HEK293 (cell line): Measurements from ENCODE around the gene E4F1.

Experiments
- CTCF ChIA-PET: fragments of 350-600 bp; formaldehyde crosslinking; extraction: SDS; loops from one replicate; lab custom pipeline; 2021; ENCODE audit warnings: antibody characterized with exemption; lab: Yijun Ruan, JAX
- POLR2A ChIA-PET: fragments of 300-600 bp; formaldehyde crosslinking; extraction: SDS; loops from one replicate; lab custom pipeline; 2020; ENCODE audit warnings: antibody characterized with exemption, inconsistent platforms; lab: Yijun Ruan, JAX
- H3K27ac ChIP-seq: fragments of 200-500 bp; sonication (Bioruptor generic); 2 replicates; pipeline ENCODE4 v1.5.1; 2014; ENCODE audit warnings: low read depth, low read length, control low read depth, inconsistent platforms; ENCODE audit errors: extremely low read depth
- H3K36me3 ChIP-seq, 2 experiments: fragments of 200-500 bp in 1 of 2; sonication (Bioruptor generic) in 1 of 2; 1 replicate in 1 of 2; 2 replicates in 1 of 2; pipeline ENCODE4 v1.5.1; 2014 to 2017; ENCODE audit warnings: inconsistent platforms in 2 of 2, low read length in 2 of 2; ENCODE audit not compliant: control insufficient read depth in 2 of 2, insufficient read depth in 1 of 2
- H3K4me1 ChIP-seq: fragments of 200-500 bp; sonication (Bioruptor generic); 2 replicates; pipeline ENCODE4 v1.5.1; 2014; ENCODE audit warnings: mild to moderate bottlenecking, low read length, inconsistent platforms; ENCODE audit not compliant: control insufficient read depth, insufficient read depth
- H3K4me3 ChIP-seq: 2 replicates; pipeline ENCODE4 v1.5.1; 2011; ENCODE audit warnings: low read depth, mild to moderate bottlenecking, control low read depth, low read length, moderate library complexity
- H3K9me3 ChIP-seq: fragments of 200-500 bp; sonication (Bioruptor generic); 2 replicates; pipeline ENCODE4 v1.5.1; 2014; ENCODE audit warnings: low read depth, low read length, inconsistent platforms; ENCODE audit not compliant: control insufficient read depth, insufficient read depth
- HOXA7 ChIP-seq: sonication (generic); formaldehyde crosslinking; IDR thresholded peaks from 2 replicates; pipeline ENCODE4 v1.8.1; 2022; ENCODE audit warnings: missing genetic modification reagents, borderline replicate concordance
- KLF1 ChIP-seq: fragments of 450-650 bp; formaldehyde crosslinking; IDR thresholded peaks from 2 replicates; pipeline ENCODE4 v1.5.1; 2016; ENCODE audit warnings: missing biosample characterization, missing genetic modification characterization
- ZBTB7A ChIP-seq: fragments of 450-650 bp; formaldehyde crosslinking; IDR thresholded peaks from 2 replicates; pipeline ENCODE4 v1.5.1; 2016; ENCODE audit warnings: low read depth, missing biosample characterization, missing genetic modification characterization
- ZFHX2 ChIP-seq: fragments of 450-650 bp; formaldehyde crosslinking; conservative IDR thresholded peaks from 2 replicates; pipeline ENCODE4 v1.5.1; 2016; ENCODE audit warnings: missing biosample characterization, missing genetic modification characterization
- ZIC2 ChIP-seq: fragments of 450-650 bp; formaldehyde crosslinking; IDR thresholded peaks from 2 replicates; pipeline ENCODE4 v1.5.1; 2016; ENCODE audit warnings: missing biosample characterization, missing genetic modification characterization
- ZNF121 ChIP-seq: fragments of 450-650 bp; formaldehyde crosslinking; IDR thresholded peaks from 2 replicates; pipeline ENCODE4 v1.5.1; 2016; ENCODE audit warnings: missing biosample characterization, missing genetic modification characterization
- ZNF155 ChIP-seq: fragments of 450-650 bp; formaldehyde crosslinking; IDR thresholded peaks from 2 replicates; pipeline ENCODE4 v1.5.1; 2016; ENCODE audit warnings: missing biosample characterization, missing genetic modification characterization
- ZNF175 ChIP-seq: fragments of 450-650 bp; formaldehyde crosslinking; IDR thresholded peaks from 2 replicates; pipeline ENCODE4 v1.5.1; 2016; ENCODE audit warnings: missing biosample characterization, missing genetic modification characterization
- ZNF24 ChIP-seq: fragments of 450-650 bp; formaldehyde crosslinking; IDR thresholded peaks from 2 replicates; pipeline ENCODE4 v1.5.1; 2016; ENCODE audit warnings: missing biosample characterization, missing genetic modification characterization
- ZNF266 ChIP-seq: fragments of 450-650 bp; formaldehyde crosslinking; IDR thresholded peaks from 2 replicates; pipeline ENCODE4 v1.5.1; 2016; ENCODE audit warnings: missing biosample characterization, missing genetic modification characterization, low read depth
- ZNF488 ChIP-seq: fragments of 450-650 bp; formaldehyde crosslinking; IDR thresholded peaks from 2 replicates; pipeline ENCODE4 v1.5.1; 2016; ENCODE audit warnings: missing biosample characterization, missing genetic modification characterization
- ZNF561 ChIP-seq: fragments of 450-650 bp; IDR thresholded peaks from 2 replicates; pipeline ENCODE4 v1.5.1; 2018; ENCODE audit warnings: missing biosample characterization, missing genetic modification characterization, borderline replicate concordance
- ZNF621 ChIP-seq: fragments of 450-650 bp; formaldehyde crosslinking; IDR thresholded peaks from 2 replicates; pipeline ENCODE4 v1.5.1; 2017; ENCODE audit warnings: missing biosample characterization, missing genetic modification characterization
- ZNF639 ChIP-seq: fragments of 450-650 bp; formaldehyde crosslinking; IDR thresholded peaks from 2 replicates; pipeline ENCODE4 v1.5.1; 2016; ENCODE audit warnings: missing biosample characterization, missing genetic modification characterization
- ZNF664 ChIP-seq: fragments of 450-650 bp; formaldehyde crosslinking; IDR thresholded peaks from 2 replicates; pipeline ENCODE4 v1.5.1; 2016; ENCODE audit warnings: missing biosample characterization, missing genetic modification characterization
- ZSCAN16 ChIP-seq: fragments of 450-650 bp; formaldehyde crosslinking; IDR thresholded peaks from 2 replicates; pipeline ENCODE4 v1.5.1; 2016; ENCODE audit warnings: missing biosample characterization, missing genetic modification characterization
- TF ChIP-seq, protein P1 (sequence below): fragments of 450-650 bp; formaldehyde crosslinking; IDR thresholded peaks from 2 replicates; pipeline ENCODE4 v1.5.1; 2016; ENCODE audit warnings: missing biosample characterization, missing genetic modification characterization
- TF ChIP-seq, protein P2 (sequence below): fragments of 450-650 bp; formaldehyde crosslinking; IDR thresholded peaks from 2 replicates; pipeline ENCODE4 v1.5.1; 2016; ENCODE audit warnings: missing biosample characterization, missing genetic modification characterization
- TF ChIP-seq, protein P3 (sequence below): fragments of 450-650 bp; formaldehyde crosslinking; IDR thresholded peaks from 2 replicates; pipeline ENCODE4 v1.5.1; 2016; ENCODE audit warnings: missing biosample characterization, missing genetic modification characterization
- TF ChIP-seq, protein P4 (sequence below): fragments of 450-650 bp; formaldehyde crosslinking; IDR thresholded peaks from 2 replicates; pipeline ENCODE4 v1.5.1; 2016; ENCODE audit warnings: missing biosample characterization, missing genetic modification characterization
- TF ChIP-seq, protein P5 (sequence below): fragments of 450-650 bp; IDR thresholded peaks from 2 replicates; pipeline ENCODE4 v1.5.1; 2018; ENCODE audit warnings: missing biosample characterization, mild to moderate bottlenecking, missing genetic modification characterization
- TF ChIP-seq, protein P6 (sequence below): fragments of 450-650 bp; formaldehyde crosslinking; IDR thresholded peaks from 2 replicates; pipeline ENCODE4 v1.5.1; 2016; ENCODE audit warnings: missing biosample characterization, missing genetic modification characterization, borderline replicate concordance
- TF ChIP-seq, protein P7 (sequence below): fragments of 450-650 bp; formaldehyde crosslinking; IDR thresholded peaks from 2 replicates; pipeline ENCODE4 v1.5.1; 2016; ENCODE audit warnings: missing biosample characterization, missing genetic modification characterization

Gene E4F1

GRCh38 chr16:2244301-2244700, 20.9 kb downstream of the E4F1 start (continued):
- TF ChIP-seq, protein P1, sequence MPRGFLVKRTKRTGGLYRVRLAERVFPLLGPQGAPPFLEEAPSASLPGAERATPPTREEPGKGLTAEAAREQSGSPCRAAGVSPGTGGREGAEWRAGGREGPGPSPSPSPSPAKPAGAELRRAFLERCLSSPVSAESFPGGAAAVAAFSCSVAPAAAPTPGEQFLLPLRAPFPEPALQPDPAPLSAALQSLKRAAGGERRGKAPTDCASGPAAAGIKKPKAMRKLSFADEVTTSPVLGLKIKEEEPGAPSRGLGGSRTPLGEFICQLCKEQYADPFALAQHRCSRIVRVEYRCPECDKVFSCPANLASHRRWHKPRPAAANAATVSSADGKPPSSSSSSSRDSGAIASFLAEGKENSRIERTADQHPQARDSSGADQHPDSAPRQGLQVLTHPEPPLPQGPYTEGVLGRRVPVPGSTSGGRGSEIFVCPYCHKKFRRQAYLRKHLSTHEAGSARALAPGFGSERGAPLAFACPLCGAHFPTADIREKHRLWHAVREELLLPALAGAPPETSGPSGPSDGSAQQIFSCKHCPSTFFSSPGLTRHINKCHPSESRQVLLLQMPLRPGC (tag by site-specific recombination) = no peak
- TF ChIP-seq ZNF664 = no peak
- TF ChIP-seq ZNF488 (tag by site-specific recombination) = no peak
- TF ChIP-seq ZFHX2 (tag by site-specific recombination) = peak; percentile 55
- TF ChIP-seq ZNF175 (tag by site-specific recombination) = no peak
- TF ChIP-seq ZBTB7A (tag by site-specific recombination) = no peak
- no peak for TF ChIP-seq HOXA7 (CRISPR knock-in tag)
- peak; percentile 74 for TF ChIP-seq ZIC2 (tag by site-specific recombination)
- TF ChIP-seq, protein P2, sequence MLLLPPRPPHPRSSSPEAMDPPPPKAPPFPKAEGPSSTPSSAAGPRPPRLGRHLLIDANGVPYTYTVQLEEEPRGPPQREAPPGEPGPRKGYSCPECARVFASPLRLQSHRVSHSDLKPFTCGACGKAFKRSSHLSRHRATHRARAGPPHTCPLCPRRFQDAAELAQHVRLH = no peak
- no peak for TF ChIP-seq ZNF24
- TF ChIP-seq, all 188 proteins: peak for 4

- peaks cover 22 to 58% of the 10 kb centered on the region in 2 experiments; a peak in 2 of 3 replicates for H3K36me3 ChIP-seq
- H3K4me3 ChIP-seq = no peak overlapping the region
- H3K4me1 ChIP-seq = no peaks in the 10 kb centered on the region
- no peaks in the 10 kb centered on the region for H3K9me3 ChIP-seq
- no peak overlapping the region for H3K27ac ChIP-seq
- ChIA-PET CTCF (no interaction called here), POLR2A (interaction anchor here (1.1 kb wide), 1 partner anchor 19 kb away, joined by 3 read pairs; no protein-coding TSS in a partner anchor)
- TF ChIP-seq, protein P3, sequence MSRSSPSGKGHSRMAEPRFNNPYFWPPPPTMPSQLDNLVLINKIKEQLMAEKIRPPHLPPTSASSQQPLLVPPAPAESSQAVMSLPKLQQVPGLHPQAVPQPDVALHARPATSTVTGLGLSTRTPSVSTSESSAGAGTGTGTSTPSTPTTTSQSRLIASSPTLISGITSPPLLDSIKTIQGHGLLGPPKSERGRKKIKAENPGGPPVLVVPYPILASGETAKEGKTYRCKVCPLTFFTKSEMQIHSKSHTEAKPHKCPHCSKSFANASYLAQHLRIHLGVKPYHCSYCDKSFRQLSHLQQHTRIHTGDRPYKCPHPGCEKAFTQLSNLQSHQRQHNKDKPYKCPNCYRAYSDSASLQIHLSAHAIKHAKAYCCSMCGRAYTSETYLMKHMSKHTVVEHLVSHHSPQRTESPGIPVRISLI (tag by site-specific recombination) = no peak
- TF ChIP-seq ZNF155 = no peak
- TF ChIP-seq ZNF639 (tag by site-specific recombination) = no peak
- no peak for TF ChIP-seq ZNF561
- TF ChIP-seq, protein P4, sequence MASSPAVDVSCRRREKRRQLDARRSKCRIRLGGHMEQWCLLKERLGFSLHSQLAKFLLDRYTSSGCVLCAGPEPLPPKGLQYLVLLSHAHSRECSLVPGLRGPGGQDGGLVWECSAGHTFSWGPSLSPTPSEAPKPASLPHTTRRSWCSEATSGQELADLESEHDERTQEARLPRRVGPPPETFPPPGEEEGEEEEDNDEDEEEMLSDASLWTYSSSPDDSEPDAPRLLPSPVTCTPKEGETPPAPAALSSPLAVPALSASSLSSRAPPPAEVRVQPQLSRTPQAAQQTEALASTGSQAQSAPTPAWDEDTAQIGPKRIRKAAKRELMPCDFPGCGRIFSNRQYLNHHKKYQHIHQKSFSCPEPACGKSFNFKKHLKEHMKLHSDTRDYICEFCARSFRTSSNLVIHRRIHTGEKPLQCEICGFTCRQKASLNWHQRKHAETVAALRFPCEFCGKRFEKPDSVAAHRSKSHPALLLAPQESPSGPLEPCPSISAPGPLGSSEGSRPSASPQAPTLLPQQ (tag by site-specific recombination) = no peak
- TF ChIP-seq ZNF621 = no peak
- 0 out of 2 replicates have a peak, but pooled peaks have one; percentile 22 for TF ChIP-seq KLF1
- TF ChIP-seq, protein P5, sequence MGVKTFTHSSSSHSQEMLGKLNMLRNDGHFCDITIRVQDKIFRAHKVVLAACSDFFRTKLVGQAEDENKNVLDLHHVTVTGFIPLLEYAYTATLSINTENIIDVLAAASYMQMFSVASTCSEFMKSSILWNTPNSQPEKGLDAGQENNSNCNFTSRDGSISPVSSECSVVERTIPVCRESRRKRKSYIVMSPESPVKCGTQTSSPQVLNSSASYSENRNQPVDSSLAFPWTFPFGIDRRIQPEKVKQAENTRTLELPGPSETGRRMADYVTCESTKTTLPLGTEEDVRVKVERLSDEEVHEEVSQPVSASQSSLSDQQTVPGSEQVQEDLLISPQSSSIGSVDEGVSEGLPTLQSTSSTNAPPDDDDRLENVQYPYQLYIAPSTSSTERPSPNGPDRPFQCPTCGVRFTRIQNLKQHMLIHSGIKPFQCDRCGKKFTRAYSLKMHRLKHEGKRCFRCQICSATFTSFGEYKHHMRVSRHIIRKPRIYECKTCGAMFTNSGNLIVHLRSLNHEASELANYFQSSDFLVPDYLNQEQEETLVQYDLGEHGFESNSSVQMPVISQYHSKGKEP = no peak
- no peak for TF ChIP-seq ZSCAN16
- TF ChIP-seq, protein P6, sequence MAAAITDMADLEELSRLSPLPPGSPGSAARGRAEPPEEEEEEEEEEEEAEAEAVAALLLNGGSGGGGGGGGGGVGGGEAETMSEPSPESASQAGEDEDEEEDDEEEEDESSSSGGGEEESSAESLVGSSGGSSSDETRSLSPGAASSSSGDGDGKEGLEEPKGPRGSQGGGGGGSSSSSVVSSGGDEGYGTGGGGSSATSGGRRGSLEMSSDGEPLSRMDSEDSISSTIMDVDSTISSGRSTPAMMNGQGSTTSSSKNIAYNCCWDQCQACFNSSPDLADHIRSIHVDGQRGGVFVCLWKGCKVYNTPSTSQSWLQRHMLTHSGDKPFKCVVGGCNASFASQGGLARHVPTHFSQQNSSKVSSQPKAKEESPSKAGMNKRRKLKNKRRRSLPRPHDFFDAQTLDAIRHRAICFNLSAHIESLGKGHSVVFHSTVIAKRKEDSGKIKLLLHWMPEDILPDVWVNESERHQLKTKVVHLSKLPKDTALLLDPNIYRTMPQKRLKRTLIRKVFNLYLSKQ (tag by site-specific recombination) = no peak
- TF ChIP-seq, protein P7, sequence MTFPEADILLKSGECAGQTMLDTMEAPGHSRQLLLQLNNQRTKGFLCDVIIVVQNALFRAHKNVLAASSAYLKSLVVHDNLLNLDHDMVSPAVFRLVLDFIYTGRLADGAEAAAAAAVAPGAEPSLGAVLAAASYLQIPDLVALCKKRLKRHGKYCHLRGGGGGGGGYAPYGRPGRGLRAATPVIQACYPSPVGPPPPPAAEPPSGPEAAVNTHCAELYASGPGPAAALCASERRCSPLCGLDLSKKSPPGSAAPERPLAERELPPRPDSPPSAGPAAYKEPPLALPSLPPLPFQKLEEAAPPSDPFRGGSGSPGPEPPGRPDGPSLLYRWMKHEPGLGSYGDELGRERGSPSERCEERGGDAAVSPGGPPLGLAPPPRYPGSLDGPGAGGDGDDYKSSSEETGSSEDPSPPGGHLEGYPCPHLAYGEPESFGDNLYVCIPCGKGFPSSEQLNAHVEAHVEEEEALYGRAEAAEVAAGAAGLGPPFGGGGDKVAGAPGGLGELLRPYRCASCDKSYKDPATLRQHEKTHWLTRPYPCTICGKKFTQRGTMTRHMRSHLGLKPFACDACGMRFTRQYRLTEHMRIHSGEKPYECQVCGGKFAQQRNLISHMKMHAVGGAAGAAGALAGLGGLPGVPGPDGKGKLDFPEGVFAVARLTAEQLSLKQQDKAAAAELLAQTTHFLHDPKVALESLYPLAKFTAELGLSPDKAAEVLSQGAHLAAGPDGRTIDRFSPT = no peak
- TF ChIP-seq ZNF121 (tag by site-specific recombination) = peak; percentile 95
- no peak for TF ChIP-seq ZNF266 (tag by site-specific recombination)
Observed at GRCh38 chr16:2244926-2245795, 21.8 kb downstream of the E4F1 start.
